GM23338 (cell line): ENCODE data around the gene ZNRF1.

Source experiments
- CREB1 ChIP-seq: fragments of 250-450 bp; sonication (Bioruptor Pico); IDR thresholded peaks from 2 replicates; pipeline ENCODE4 v1.5.0; 2020; ENCODE audit warnings: low read depth, mild to moderate bottlenecking, moderate library complexity
- EZH2 ChIP-seq: fragments of 200-600 bp; sonication (generic); IDR thresholded peaks from one replicate; pipeline ENCODE4 v1.8.0; 2017; ENCODE audit warnings: antibody characterized with exemption, mild to moderate bottlenecking, low read depth; ENCODE audit not compliant: unreplicated experiment
- EZH2phosphoT487 ChIP-seq: fragments of 200-600 bp; sonication (generic); IDR thresholded peaks from one replicate; pipeline ENCODE4 v1.8.1; 2018; ENCODE audit warnings: antibody characterized with exemption; ENCODE audit not compliant: unreplicated experiment
- POLR2AphosphoS5 ChIP-seq: IDR thresholded peaks from 2 replicates; pipeline ENCODE4 v1.6.1; 2016; ENCODE audit warnings: antibody characterized with exemption, low read depth
- TF ChIP-seq, protein P1 (sequence below), 2 experiments: fragments of 200-600 bp in 1 of 2; sonication (generic) in 1 of 2; conservative IDR thresholded peaks; 2 replicates each; pipeline versions ENCODE4 v1.5.1 to v1.6.1; 2016 to 2017; ENCODE audit warnings: antibody characterized with exemption in 2 of 2, low read depth in 2 of 2, mild to moderate bottlenecking in 2 of 2, moderate library complexity in 1 of 2

- TF ChIP-seq, protein P1, sequence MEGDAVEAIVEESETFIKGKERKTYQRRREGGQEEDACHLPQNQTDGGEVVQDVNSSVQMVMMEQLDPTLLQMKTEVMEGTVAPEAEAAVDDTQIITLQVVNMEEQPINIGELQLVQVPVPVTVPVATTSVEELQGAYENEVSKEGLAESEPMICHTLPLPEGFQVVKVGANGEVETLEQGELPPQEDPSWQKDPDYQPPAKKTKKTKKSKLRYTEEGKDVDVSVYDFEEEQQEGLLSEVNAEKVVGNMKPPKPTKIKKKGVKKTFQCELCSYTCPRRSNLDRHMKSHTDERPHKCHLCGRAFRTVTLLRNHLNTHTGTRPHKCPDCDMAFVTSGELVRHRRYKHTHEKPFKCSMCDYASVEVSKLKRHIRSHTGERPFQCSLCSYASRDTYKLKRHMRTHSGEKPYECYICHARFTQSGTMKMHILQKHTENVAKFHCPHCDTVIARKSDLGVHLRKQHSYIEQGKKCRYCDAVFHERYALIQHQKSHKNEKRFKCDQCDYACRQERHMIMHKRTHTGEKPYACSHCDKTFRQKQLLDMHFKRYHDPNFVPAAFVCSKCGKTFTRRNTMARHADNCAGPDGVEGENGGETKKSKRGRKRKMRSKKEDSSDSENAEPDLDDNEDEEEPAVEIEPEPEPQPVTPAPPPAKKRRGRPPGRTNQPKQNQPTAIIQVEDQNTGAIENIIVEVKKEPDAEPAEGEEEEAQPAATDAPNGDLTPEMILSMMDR (conservative IDR thresholded peaks at IDR 0.05; ENCODE audit: low read depth in 2 of 2), result no peak
- TF ChIP-seq POLR2AphosphoS5 (no peak), EZH2 (no peak), CREB1 (CRISPR knock-in tag) (no peak), EZH2phosphoT487 (no peak)
These were observed 105.2 kb downstream of the ZNRF1 start for GRCh38 chr16:75103994-75104393.
